ENCODE measurements around the gene NECAB2. TPM values are rescaled to one million over a fixed set of nuclear protein-coding genes. Genes with fewer than 3 reads are reported as not detected.

Gene NECAB2
- total and polyA plus RNA-seq, 2 experiments from 2014 or later: 1.2 TPM; not detected in 1

DNA sequence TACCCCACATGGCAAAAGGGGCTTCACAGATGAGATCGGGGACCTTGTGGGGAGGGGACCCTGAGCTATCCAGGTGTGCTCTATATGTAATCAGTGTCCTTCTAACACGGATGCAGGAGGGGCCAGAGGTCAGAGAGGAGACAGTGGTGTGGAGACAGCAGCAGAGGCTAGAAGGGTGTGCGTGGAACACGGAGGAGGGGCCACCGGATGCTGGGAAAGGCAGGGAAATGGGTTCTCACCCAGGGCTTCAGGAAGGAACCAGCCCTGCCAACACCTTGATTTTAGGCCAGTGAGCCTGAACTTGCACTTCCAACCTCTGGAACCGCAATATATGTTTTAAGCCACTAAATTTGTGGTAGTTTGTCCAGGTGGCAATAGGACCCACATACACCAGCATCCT is 79.2 kb downstream of the NECAB2 start:
- Histone ChIP-seq H3F3A (ENCODE audit: insufficient read depth) (no peaks in the 10 kb centered on the region), H4K20me1 (ENCODE audit: insufficient read depth) (no peaks in the 10 kb centered on the region), H3K9me2 (ENCODE audit: insufficient read depth) (no peaks in the 10 kb centered on the region), H3K4me1 (ENCODE audit: insufficient read depth) (no peaks in the 10 kb centered on the region), H3K9me3 (ENCODE audit: low read depth) (no peaks in the 10 kb centered on the region), H3K4me2 (ENCODE audit: unreplicated experiment) (no peak overlapping the region), H3K4me3 (no peak overlapping the region), H3K79me2 (ENCODE audit: insufficient read depth) (no peaks in the 10 kb centered on the region), H3K27me3 (replicated peaks; ENCODE audit: insufficient read depth) (peaks cover 5% of the 10 kb centered on the region), H3K9ac (no peak overlapping the region), H2AFZ (no peak overlapping the region), H3K27ac (no peak overlapping the region), H3K36me3 (ENCODE audit: low read depth) (no peaks in the 10 kb centered on the region)
- no peak for TF ChIP-seq EZH2 (IDR thresholded peaks at IDR 0.05; ENCODE audit: insufficient read depth, poor library complexity, severe bottlenecking)
- no peak for TF ChIP-seq EZH2phosphoT487 (IDR thresholded peaks at IDR 0.05; ENCODE audit: insufficient read depth, low read depth)
- DNase-seq: no peak
- 87 to 89% methylated on average over 6 of the region's 6 CpGs for WGBS, 2 experiments (ENCODE audit: low coverage in 1 of 2, low lambda C conversion rate in 2 of 2, missing lambda C conversion rate in 2 of 2)
- in situ Hi-C loops (cut with MboI): loop anchor here (5.0 kb wide), 1 partner anchor 80 kb away; the partner anchor contains the start of gene NECAB2

DNA sequence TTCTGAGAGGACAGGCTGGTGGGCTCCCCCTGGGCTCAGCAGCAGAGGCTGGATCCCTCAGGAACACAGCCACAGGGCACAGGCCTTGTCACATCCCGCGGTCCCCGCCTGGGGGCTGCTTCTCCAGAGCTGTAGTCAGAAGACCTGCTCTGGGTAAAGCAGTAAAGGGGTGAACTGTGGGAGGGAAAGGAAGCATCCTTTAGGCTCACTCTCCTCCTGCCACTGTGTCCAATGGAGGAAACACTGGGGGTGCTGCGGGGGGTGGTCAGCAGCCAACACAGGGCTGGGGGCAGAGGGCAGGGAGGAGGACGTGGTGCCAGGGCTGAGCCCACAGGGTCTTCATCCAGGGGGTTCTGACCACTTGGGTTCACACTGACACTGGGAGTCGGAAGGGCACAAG is 79.6 kb downstream of the NECAB2 start:
- Histone ChIP-seq H2AFZ (no peak overlapping the region), H3K4me3 (no peak overlapping the region), H3K9me3 (ENCODE audit: low read depth) (no peaks in the 10 kb centered on the region), H4K20me1 (ENCODE audit: insufficient read depth) (no peaks in the 10 kb centered on the region), H3K79me2 (ENCODE audit: insufficient read depth) (no peaks in the 10 kb centered on the region), H3K27ac (no peak overlapping the region), H3F3A (ENCODE audit: insufficient read depth) (no peaks in the 10 kb centered on the region), H3K4me1 (ENCODE audit: insufficient read depth) (no peaks in the 10 kb centered on the region), H3K4me2 (ENCODE audit: unreplicated experiment) (no peak overlapping the region), H3K36me3 (ENCODE audit: low read depth) (no peaks in the 10 kb centered on the region), H3K27me3 (replicated peaks; ENCODE audit: insufficient read depth) (peaks cover under 1% of the 10 kb centered on the region; the same call in 1 of the 2 replicates), H3K9me2 (ENCODE audit: insufficient read depth) (no peaks in the 10 kb centered on the region), H3K9ac (no peak overlapping the region)
- TF ChIP-seq EZH2 (IDR thresholded peaks at IDR 0.05; ENCODE audit: insufficient read depth, poor library complexity, severe bottlenecking): no peak
- no peak for TF ChIP-seq EZH2phosphoT487 (IDR thresholded peaks at IDR 0.05; ENCODE audit: insufficient read depth, low read depth)
- 96% methylated on average over 6 of the region's 6 CpGs for WGBS, 2 experiments (ENCODE audit: low coverage in 1 of 2, low lambda C conversion rate in 2 of 2, missing lambda C conversion rate in 2 of 2)
- no peak for DNase-seq
- in situ Hi-C loops (cut with MboI): loop anchor here (5.0 kb wide), 1 partner anchor 80 kb away; the partner anchor contains the start of gene NECAB2

DNA sequence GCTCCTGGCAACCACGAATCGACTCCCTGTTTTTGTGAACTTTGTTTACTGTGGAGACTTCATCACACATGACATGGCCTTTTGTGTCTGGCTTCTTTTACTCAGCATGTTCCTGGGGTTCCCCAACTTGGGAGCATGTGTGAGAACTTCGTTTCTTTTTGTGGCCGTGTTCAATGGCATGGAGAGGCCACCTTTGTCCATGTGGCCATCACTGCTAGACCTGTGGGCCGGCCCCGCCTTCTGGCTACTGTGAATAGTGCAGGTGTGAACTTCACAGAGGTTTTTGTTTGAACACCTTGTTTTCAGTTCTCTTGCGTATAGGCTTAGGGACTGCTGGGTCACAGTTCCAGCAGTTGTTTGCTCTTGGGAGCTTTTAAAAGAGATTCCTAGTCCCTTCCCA is 80.2 kb downstream of the NECAB2 start:
- H3K4me3 ChIP-seq: no peak overlapping the region
- no peaks in the 10 kb centered on the region for H3K79me2 ChIP-seq (ENCODE audit: insufficient read depth)
- no peaks in the 10 kb centered on the region for H3K4me1 ChIP-seq (ENCODE audit: insufficient read depth)
- H3K36me3 ChIP-seq (ENCODE audit: low read depth): 0 out of 2 replicates have a peak, but pooled peaks cover under 1% of the 10 kb centered on the region
- H2AFZ ChIP-seq: no peak overlapping the region
- DNase-seq: no peak
- H3K9ac ChIP-seq: no peak overlapping the region
- TF ChIP-seq EZH2phosphoT487 (IDR thresholded peaks at IDR 0.05; ENCODE audit: insufficient read depth, low read depth): no peak
- no peak for TF ChIP-seq EZH2 (IDR thresholded peaks at IDR 0.05; ENCODE audit: insufficient read depth, poor library complexity, severe bottlenecking)
- no peaks in the 10 kb centered on the region for H3F3A ChIP-seq (ENCODE audit: insufficient read depth)
- no peaks in the 10 kb centered on the region for H3K9me3 ChIP-seq (ENCODE audit: low read depth)
- H3K27me3 ChIP-seq (replicated peaks; ENCODE audit: insufficient read depth): no peaks in the 10 kb centered on the region
- no peaks in the 10 kb centered on the region for H3K9me2 ChIP-seq (ENCODE audit: insufficient read depth)
- no peaks in the 10 kb centered on the region for H4K20me1 ChIP-seq (ENCODE audit: insufficient read depth)
- no peak overlapping the region for H3K4me2 ChIP-seq (ENCODE audit: unreplicated experiment)
- 70 to 72% methylated on average over 7 of the region's 7 CpGs for WGBS, 2 experiments (ENCODE audit: low coverage in 1 of 2, low lambda C conversion rate in 2 of 2, missing lambda C conversion rate in 2 of 2)
- no peak overlapping the region for H3K27ac ChIP-seq
- in situ Hi-C loops (cut with MboI): loop anchor here (5.0 kb wide), 1 partner anchor 81 kb away; the partner anchor contains the start of gene NECAB2

DNA sequence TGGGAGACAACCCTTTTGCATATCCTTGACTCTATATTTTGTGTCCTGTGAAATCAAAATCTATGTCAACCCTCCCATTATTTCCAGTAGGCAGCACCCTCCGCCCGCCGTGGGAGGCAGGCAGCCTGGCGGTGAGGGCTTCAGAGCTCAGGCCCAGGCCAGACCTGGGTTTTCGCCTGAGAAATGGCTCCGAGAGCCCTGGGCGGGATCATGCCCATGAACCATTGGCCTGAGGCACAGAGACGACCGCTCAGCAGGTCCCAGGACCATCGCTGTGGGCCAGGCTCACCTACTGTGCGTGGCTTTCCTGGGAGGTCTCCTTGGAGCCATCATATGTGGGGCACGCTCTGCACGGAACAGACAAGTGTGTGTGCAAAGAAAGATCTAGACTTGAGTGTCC is 80.8 kb downstream of the NECAB2 start:
- H3K79me2 ChIP-seq (ENCODE audit: insufficient read depth): no peaks in the 10 kb centered on the region
- in situ Hi-C loops (cut with MboI): loop anchor here (5.0 kb wide), 1 partner anchor 82 kb away; the partner anchor contains the start of gene NECAB2
- no peaks in the 10 kb centered on the region for H3K9me2 ChIP-seq (ENCODE audit: insufficient read depth)
- no peak for DNase-seq
- H2AFZ ChIP-seq: no peak overlapping the region
- H3K4me3 ChIP-seq: no peak overlapping the region
- no peaks in the 10 kb centered on the region for H4K20me1 ChIP-seq (ENCODE audit: insufficient read depth)
- H3K4me2 ChIP-seq (ENCODE audit: unreplicated experiment): no peak overlapping the region
- H3F3A ChIP-seq (ENCODE audit: insufficient read depth): no peaks in the 10 kb centered on the region
- H3K9ac ChIP-seq: no peak overlapping the region
- 88 to 90% methylated on average over 13 of the region's 13 CpGs for WGBS, 2 experiments (ENCODE audit: low coverage in 1 of 2, low lambda C conversion rate in 2 of 2, missing lambda C conversion rate in 2 of 2)
- TF ChIP-seq EZH2phosphoT487 (IDR thresholded peaks at IDR 0.05; ENCODE audit: insufficient read depth, low read depth): no peak
- TF ChIP-seq EZH2 (IDR thresholded peaks at IDR 0.05; ENCODE audit: insufficient read depth, poor library complexity, severe bottlenecking): no peak
- H3K9me3 ChIP-seq (ENCODE audit: low read depth): no peaks in the 10 kb centered on the region
- no peak overlapping the region for H3K27ac ChIP-seq
- peaks cover 5% of the 10 kb centered on the region; the same call in 1 of the 2 replicates for H3K36me3 ChIP-seq (ENCODE audit: low read depth)
- H3K27me3 ChIP-seq (replicated peaks; ENCODE audit: insufficient read depth): no peaks in the 10 kb centered on the region
- no peaks in the 10 kb centered on the region for H3K4me1 ChIP-seq (ENCODE audit: insufficient read depth)

Measured in GM23248 (cell line).